ENCODE data around the gene MARK2.

GRCh38 chr11:63889344-63889743, 50.4 kb downstream of the MARK2 start:
- no peak for TF ChIP-seq REST (IDR thresholded peaks at IDR 0.05; ENCODE audit: insufficient read depth in 1 of 2, low read depth in 2 of 2, low read length in 2 of 2)
- TF ChIP-seq TAF1 (IDR thresholded peaks at IDR 0.05; ENCODE audit: borderline replicate concordance, insufficient read depth, low read length) = no peak
- no peak for TF ChIP-seq FOXP2 (optimal IDR thresholded peaks at IDR 0.05; ENCODE audit: borderline replicate concordance, extremely low read depth, extremely low read length, insufficient read depth)
- TF ChIP-seq SIN3A (IDR thresholded peaks at IDR 0.05; ENCODE audit: borderline replicate concordance, insufficient read depth, low read length) = no peak
- TF ChIP-seq POLR2AphosphoS5 (IDR thresholded peaks at IDR 0.05; ENCODE audit: low read depth, low read length) = no peak
